Activated CD4-positive, alpha-beta T cell treated with anti-CD3 and anti-CD28 coated beads, Interleukin-2, amount 50 U/mL, for 24 hours (primary cell): ENCODE data around the gene MRPL23.

Source experiments
- DNase-seq, 2 donors: peaks; one replicate each; pipeline ENCODE4 v3.0.0-alpha.2; 2020; ENCODE audit warnings: low read depth in 1 of 2, low spot score in 1 of 2

Gene MRPL23

GRCh38 chr11:1946812-1947484 lies at the start of gene MRPL23:
Gene MRPL23 (plus strand): TSS chr11:1947332. CDS start chr11:1947363, 31 bp downstream.
- DNase-seq = peak in 1 of 2 donors; percentile 11

- no peak for DNase-seq
Measured at GRCh38 chr11:1899090-1899489, 48.0 kb upstream of the MRPL23 start.

GRCh38 chr11:1899686-1900085 lies 47.4 kb upstream of the MRPL23 start:
- no peak for DNase-seq

- no peak for DNase-seq
Measured at GRCh38 chr11:1906181-1906580, 41.0 kb upstream of the MRPL23 start.

GRCh38 chr11:1906611-1907423 lies 40.3 kb upstream of the MRPL23 start:
- no peak for DNase-seq

- DNase-seq = no peak
Measured at GRCh38 chr11:1908618-1909017, 38.5 kb upstream of the MRPL23 start.

- DNase-seq = no peak
Measured at GRCh38 chr11:1909524-1909923, 37.6 kb upstream of the MRPL23 start.

GRCh38 chr11:1912289-1912878 lies 34.7 kb upstream of the MRPL23 start:
- no peak for DNase-seq

- DNase-seq = no peak
Measured at GRCh38 chr11:1913271-1914060, 33.7 kb upstream of the MRPL23 start.

GRCh38 chr11:1915795-1916131 lies 31.4 kb upstream of the MRPL23 start:
- no peak for DNase-seq

- no peak for DNase-seq
Measured at GRCh38 chr11:1916132-1916985, 30.8 kb upstream of the MRPL23 start.

GRCh38 chr11:1916986-1917522 lies 30.1 kb upstream of the MRPL23 start:
- no peak for DNase-seq

GRCh38 chr11:1917523-1918435 lies 29.4 kb upstream of the MRPL23 start:
- no peak for DNase-seq

- DNase-seq = no peak
Measured at GRCh38 chr11:1918436-1919315, 28.5 kb upstream of the MRPL23 start.

GRCh38 chr11:1919391-1920127 lies 27.6 kb upstream of the MRPL23 start, which contains the start of gene TNNT3:
Gene TNNT3 (plus strand): TSS chr11:1919703. CDS start chr11:1922875, 3,172 bp downstream.
- no peak for DNase-seq

- DNase-seq = no peak
Measured at GRCh38 chr11:1920128-1920908, 26.8 kb upstream of the MRPL23 start.
